Ovary (tissue), 9 donors: Measurements from ENCODE around the gene LHX8. TPM values are rescaled to one million over a fixed set of nuclear protein-coding genes. Genes with fewer than 3 reads are reported as not detected.

Experiments used
- DNase-seq, 5 donors: peaks; one replicate each; pipeline ENCODE4 v3.0.0-alpha.2; 2019 to 2020
- H3K27ac ChIP-seq, 2 donors: fragments of 200-600 bp; one replicate each; pipeline versions ENCODE4 v1.5.1 to v1.8.0; 2019 to 2022
- H3K27me3 ChIP-seq: fragments of 200-600 bp; one replicate; pipeline ENCODE4 v1.8.0; 2022
- H3K36me3 ChIP-seq: fragments of 200-600 bp; sonication (generic); one replicate; pipeline ENCODE4 v1.5.1; 2019
- H3K4me1 ChIP-seq: one replicate; pipeline ENCODE4 v1.8.1; 2013; ENCODE audit warnings: mild to moderate bottlenecking, moderate library complexity; ENCODE audit not compliant: insufficient read depth
- H3K4me3 ChIP-seq: fragments of 200-600 bp; sonication (generic); one replicate; pipeline ENCODE4 v1.5.1; 2017
- H3K9me3 ChIP-seq, 2 donors: fragments of 200-600 bp in 1 of 2; sonication (generic) in 1 of 2; one replicate each; pipeline versions ENCODE4 v1.5.1 to v1.8.1; 2013 to 2019; ENCODE audit warnings: mild to moderate bottlenecking in 1 of 2, moderate library complexity in 1 of 2
- EP300 ChIP-seq: sonication (generic); formaldehyde crosslinking; IDR thresholded peaks from one replicate; pipeline ENCODE4 v1.6.1; 2017; ENCODE audit warnings: antibody characterized with exemption
- POLR2A ChIP-seq: fragments of 450-650 bp; IDR thresholded peaks from one replicate; pipeline ENCODE4 v1.6.1; 2017; ENCODE audit warnings: antibody characterized with exemption, mild to moderate bottlenecking, moderate library complexity
- WGBS, 3 donors: extraction: QIAGEN DNeasy Blood & Tissue Kit in 1 of 3; methylation state at CpG; one replicate each; pipeline versions ENCODE4 v1.1.5 to v1.1.7; 2013 to 2017; 5-methylcytosine and 5-hydroxymethylcytosine counted together
- intact Hi-C, 4 donors: fragments of 100-400 bp; cut with DNase I; formaldehyde crosslinking; loops; one replicate each; pipeline versions ENCODE4 v1.11.0 to v1.15.1; 2022 to 2023
- polyA plus RNA-seq, 2 donors: library from polyadenylated mRNA; stranded (reverse); fragments of 200-250 nt in 1 of 2; fragments of 350-450 nt in 1 of 2; fragmentation: Illumina TruSeq in 1 of 2; extraction: RNeasy Lipid Tissue Mini Kit (QIAGEN cat#74804) in 1 of 2; gene quantifications; one replicate each; pipeline ENCODE4 v1.2.3, GENCODE V29; 2013 to 2014
- total RNA-seq, 7 donors: library from RNA; depleted of rRNA in 2 of 7; stranded (reverse); fragments of >200 nt in 2 of 7; fragmentation: NEBNext Ultra II Directional in 3 of 7; extraction: Animal tissue kit (Norgen Biotek cat#: 25700) in 3 of 7; gene quantifications; one replicate each; pipeline versions ENCODE4 v1.1.0 to v1.2.4, GENCODE V29; 2016 to 2023
- TF ChIP-seq, protein P1 (sequence below), 3 donors: fragments of 450-650 bp in 2 of 3; fragments of 200-600 bp in 1 of 3; IDR thresholded peaks; one replicate each; pipeline versions ENCODE4 v1.5.1 to v1.8.0; 2016 to 2022; ENCODE audit warnings: antibody characterized with exemption in 3 of 3, mild to moderate bottlenecking in 1 of 3
- donor health status: DM: no; HTN: no; CAD: no; lungs with moderate emphysema.
- donor health status: DM: no; HTN: no; CAD: no.
- donor health status: Bipolar disorder and iron deficiency.
- donor health status: DM: yes; HTN: yes; CAD: no.
- donor health status: DM: no; HTN: no; CAD: no.
- donor health status: DM: yes; HTN: yes; CAD: no.

Gene LHX8
- total and polyA plus RNA-seq, 9 donors: 0.67 TPM; not detected in 8

DNA sequence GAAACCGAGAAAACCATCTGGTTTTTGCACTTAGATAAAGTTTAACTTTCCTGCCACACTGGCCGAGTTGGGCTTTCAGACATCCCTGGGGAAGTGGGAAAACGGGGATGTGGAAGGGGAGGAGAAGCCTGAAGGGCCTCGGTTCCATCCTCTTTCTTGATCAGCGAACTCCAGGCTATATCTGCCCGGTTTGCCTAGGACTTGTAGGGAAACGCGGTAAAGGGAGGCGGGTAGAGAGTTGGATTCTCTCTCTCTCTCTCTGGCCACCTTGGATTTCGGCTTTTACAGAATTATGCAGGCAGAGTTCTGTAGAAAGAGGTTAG, 4.6 kb upstream of the LHX8 start:
- H3K4me3 ChIP-seq: no peak overlapping the region
- DNase-seq: no peak
- no peaks in the 10 kb centered on the region for H3K27me3 ChIP-seq
- H3K36me3 ChIP-seq: no peaks in the 10 kb centered on the region
- no peaks in the 10 kb centered on the region for H3K9me3 ChIP-seq
- H3K4me1 ChIP-seq: no peaks in the 10 kb centered on the region
- WGBS, 3 donors: 8 to 10% (median 10%) methylated on average over 10 of the region's 10 CpGs
- no peak overlapping the region for H3K27ac ChIP-seq
- no peak for TF ChIP-seq POLR2A
- TF ChIP-seq, protein P1, sequence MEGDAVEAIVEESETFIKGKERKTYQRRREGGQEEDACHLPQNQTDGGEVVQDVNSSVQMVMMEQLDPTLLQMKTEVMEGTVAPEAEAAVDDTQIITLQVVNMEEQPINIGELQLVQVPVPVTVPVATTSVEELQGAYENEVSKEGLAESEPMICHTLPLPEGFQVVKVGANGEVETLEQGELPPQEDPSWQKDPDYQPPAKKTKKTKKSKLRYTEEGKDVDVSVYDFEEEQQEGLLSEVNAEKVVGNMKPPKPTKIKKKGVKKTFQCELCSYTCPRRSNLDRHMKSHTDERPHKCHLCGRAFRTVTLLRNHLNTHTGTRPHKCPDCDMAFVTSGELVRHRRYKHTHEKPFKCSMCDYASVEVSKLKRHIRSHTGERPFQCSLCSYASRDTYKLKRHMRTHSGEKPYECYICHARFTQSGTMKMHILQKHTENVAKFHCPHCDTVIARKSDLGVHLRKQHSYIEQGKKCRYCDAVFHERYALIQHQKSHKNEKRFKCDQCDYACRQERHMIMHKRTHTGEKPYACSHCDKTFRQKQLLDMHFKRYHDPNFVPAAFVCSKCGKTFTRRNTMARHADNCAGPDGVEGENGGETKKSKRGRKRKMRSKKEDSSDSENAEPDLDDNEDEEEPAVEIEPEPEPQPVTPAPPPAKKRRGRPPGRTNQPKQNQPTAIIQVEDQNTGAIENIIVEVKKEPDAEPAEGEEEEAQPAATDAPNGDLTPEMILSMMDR (IDR thresholded peaks at IDR 0.05): no peak
- no peak for TF ChIP-seq EP300
- intact Hi-C loops: no loop called here

DNA sequence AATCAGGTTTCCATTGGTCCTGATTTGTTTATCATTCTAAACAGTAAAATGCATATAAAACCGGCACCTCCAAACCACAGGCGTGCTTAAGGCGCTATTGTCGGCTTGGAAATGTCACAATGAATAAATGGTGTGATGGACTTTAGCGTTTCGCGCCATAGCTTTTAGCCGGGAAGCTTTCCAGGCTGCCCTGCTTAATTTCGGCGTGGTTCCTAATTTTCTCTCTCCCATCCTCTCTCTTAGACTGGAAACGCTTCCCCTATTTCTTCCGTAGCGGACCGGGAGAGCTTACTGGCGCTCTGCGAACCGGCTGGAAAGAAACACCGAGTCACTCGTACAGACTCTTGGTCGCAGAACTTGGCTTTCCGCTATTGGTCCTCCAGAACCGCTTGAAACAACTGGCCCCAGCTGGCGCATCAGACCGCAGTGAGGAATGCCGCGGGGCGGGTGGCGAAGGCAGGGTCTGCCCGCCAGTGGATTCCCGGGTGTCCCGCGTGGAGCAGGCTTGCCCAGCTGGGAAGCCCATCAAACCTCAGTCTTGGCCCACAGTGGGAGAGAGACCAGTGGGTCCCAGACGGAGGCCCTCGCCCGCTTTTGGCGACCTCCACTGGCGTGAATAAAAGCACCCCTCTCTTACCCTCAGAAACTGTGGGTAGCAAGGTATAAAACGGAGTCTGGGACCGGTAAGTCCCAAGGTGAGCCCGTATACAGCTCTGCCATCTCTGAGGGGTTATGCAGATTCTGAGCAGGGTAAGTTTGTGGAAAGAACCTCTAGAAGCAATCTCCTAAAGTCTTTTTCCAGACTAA, 4.0 kb upstream of the LHX8 start:
- Histone ChIP-seq H3K27ac (no peak overlapping the region), H3K36me3 (no peaks in the 10 kb centered on the region), H3K9me3 (no peaks in the 10 kb centered on the region), H3K27me3 (no peaks in the 10 kb centered on the region), H3K4me1 (no peaks in the 10 kb centered on the region), H3K4me3 (no peak overlapping the region)
- TF ChIP-seq POLR2A (no peak), EP300 (no peak)
- TF ChIP-seq, protein P1 (IDR thresholded peaks at IDR 0.05): no peak
- intact Hi-C loops: no loop called here
- DNase-seq: no peak
- WGBS, 3 donors: 3 to 4% (median 4%) methylated on average over 39 to 40 of the region's 40 CpGs

DNA sequence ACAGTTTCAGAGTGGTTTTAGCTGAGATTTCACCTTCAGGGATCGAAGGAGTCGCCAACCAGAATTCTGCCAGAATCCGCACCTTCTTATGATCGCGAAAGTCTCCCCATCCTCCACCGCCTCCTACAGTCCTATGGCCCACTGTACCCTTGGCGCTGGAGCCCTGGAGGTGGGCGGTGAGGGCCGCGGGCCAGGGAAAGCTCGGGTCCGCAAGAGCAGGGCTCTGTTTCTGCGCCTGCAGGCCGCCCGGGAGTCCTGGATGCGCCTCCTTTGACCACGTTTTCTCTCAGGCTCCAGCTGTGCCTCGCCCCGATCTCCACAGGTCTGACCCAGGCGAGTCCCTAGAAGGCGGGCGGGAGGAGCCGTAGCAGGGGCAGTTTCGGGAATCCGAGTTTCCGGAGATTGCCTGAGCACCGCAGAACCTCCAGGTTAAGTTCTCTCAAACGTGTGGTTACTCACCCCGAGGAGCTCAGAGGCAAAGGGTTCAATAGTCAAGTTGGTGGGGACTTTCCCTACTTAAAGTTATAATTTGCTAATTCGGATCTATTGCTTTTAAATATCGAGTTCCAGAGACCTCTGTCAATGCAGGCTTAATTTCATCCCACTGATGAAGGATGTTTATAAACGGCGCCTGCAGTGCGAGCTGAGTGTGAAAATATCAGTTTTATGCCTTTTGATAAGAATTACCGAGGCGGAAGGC, 3.2 kb upstream of the LHX8 start:
- DNase-seq: no peak
- TF ChIP-seq POLR2A (no peak), EP300 (no peak)
- TF ChIP-seq, protein P1 (IDR thresholded peaks at IDR 0.05): no peak
- 3 to 9% (median 3%) methylated on average over 36 of the region's 36 CpGs for WGBS, 3 donors
- no peak overlapping the region for H3K27ac ChIP-seq
- H3K9me3 ChIP-seq: no peaks in the 10 kb centered on the region
- peaks cover 4% of the 10 kb centered on the region for H3K27me3 ChIP-seq
- H3K4me3 ChIP-seq: no peak overlapping the region
- H3K36me3 ChIP-seq: no peaks in the 10 kb centered on the region
- intact Hi-C loops: no loop called here
- no peaks in the 10 kb centered on the region for H3K4me1 ChIP-seq

DNA sequence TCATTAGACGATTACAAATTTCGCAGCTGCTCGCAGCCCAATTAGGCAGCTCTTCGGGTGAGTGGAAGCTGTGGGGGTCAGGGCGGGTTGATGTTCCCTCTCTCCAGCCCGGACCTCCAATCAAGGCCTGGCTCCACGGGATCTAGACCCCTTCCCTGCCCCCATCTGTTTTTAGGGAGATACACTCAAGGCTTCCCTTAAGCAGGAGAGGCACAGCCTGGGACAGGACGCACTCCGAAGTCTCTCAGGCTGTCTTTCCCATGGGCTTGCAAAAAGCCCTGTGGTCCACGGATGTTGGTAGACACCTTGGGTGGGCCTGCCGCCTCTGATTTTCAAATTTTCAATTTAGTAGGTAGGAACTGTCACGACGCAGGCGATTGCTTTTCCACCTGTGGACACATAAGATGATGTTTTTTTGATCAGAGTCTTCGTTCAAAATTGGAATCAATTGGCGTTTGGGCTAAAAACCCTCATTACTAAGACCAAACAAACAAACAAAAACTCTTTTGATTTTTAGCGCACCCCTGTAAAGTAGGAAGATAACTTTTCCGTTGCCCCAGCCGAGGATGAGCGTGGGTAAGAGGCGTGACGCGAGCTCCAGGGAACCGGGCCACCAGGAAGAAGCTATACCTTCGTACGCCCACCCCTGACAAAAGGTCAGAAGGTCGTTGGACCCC, 2.5 kb upstream of the LHX8 start:
- no peak for TF ChIP-seq EP300
- TF ChIP-seq, protein P1 (IDR thresholded peaks at IDR 0.05): no peak
- TF ChIP-seq POLR2A: no peak
- intact Hi-C loops: no loop called here
- H3K4me1 ChIP-seq: no peaks in the 10 kb centered on the region
- 6 to 11% (median 6%) methylated on average over 27 of the region's 27 CpGs for WGBS, 3 donors
- H3K4me3 ChIP-seq: no peak overlapping the region
- H3K27ac ChIP-seq: no peak overlapping the region
- DNase-seq: no peak
- H3K27me3 ChIP-seq: peaks cover 4% of the 10 kb centered on the region
- no peaks in the 10 kb centered on the region for H3K36me3 ChIP-seq
- H3K9me3 ChIP-seq: no peaks in the 10 kb centered on the region
